Astrocyte (in vitro differentiated cells and primary cell): Measurements from ENCODE around the gene PRDM4.

Source experiments
- CTCF ChIP-seq: IDR thresholded peaks from 2 replicates; pipeline ENCODE4 v1.5.1; 2011; ENCODE audit warnings: low read depth, mild to moderate bottlenecking, inconsistent platforms, low read length, moderate library complexity; ENCODE audit not compliant: insufficient read depth
- EZH2 ChIP-seq: IDR thresholded peaks from 2 replicates; pipeline ENCODE4 v1.6.1; 2012; ENCODE audit warnings: mild to moderate bottlenecking, low read length, inconsistent platforms; ENCODE audit not compliant: insufficient read depth

GRCh38 chr12:107736914-107737313, 24.0 kb downstream of the PRDM4 start:
- no peak for TF ChIP-seq CTCF
- no peak for TF ChIP-seq EZH2
